ENCODE measurements around the gene S100A5. TPM values are rescaled to one million over a fixed set of nuclear protein-coding genes. Genes with fewer than 3 reads are reported as not detected.

S100A5 gene
- total and polyA plus RNA-seq, 9 of the 15 experiments (the other 6 are each of a cell fraction or from before 2014, with no cell fraction given), result 0.56 to 1.4 (median 0.64) TPM; not detected in 5

DNA sequence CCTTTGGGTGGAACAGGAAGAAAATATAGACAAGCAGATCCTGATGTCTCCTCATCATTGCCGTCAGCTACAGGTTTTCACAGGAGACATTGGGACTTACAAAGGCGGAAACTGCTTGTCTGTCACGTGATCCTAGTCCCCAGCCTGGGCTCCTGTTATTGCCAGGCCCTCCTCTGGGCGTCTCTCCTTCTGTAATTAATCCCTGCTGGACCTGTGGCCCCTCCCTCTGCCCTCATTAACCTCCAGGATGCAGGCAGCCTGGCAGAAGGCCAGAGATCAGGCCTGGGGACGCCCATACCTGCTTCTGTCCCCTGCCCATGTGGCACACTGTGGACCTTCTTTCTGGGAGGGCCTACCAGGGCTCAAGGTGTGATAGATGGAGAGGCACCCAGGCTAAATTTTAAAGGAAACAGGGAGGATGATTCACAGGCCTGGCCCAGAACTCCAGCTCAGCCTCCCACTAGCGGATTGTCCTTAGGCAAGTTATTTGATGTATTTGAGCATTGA lies 2.4 kb downstream of the S100A5 start (continued):
- TF ChIP-seq, protein P1, sequence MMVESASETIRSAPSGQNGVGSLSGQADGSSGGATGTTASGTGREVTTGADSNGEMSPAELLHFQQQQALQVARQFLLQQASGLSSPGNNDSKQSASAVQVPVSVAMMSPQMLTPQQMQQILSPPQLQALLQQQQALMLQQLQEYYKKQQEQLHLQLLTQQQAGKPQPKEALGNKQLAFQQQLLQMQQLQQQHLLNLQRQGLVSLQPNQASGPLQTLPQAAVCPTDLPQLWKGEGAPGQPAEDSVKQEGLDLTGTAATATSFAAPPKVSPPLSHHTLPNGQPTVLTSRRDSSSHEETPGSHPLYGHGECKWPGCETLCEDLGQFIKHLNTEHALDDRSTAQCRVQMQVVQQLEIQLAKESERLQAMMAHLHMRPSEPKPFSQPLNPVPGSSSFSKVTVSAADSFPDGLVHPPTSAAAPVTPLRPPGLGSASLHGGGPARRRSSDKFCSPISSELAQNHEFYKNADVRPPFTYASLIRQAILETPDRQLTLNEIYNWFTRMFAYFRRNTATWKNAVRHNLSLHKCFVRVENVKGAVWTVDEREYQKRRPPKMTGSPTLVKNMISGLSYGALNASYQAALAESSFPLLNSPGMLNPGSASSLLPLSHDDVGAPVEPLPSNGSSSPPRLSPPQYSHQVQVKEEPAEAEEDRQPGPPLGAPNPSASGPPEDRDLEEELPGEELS (CRISPR knock-in tag; IDR thresholded peaks at IDR 0.05; ENCODE audit: borderline replicate concordance), result no peak
- TF ChIP-seq, protein P2, sequence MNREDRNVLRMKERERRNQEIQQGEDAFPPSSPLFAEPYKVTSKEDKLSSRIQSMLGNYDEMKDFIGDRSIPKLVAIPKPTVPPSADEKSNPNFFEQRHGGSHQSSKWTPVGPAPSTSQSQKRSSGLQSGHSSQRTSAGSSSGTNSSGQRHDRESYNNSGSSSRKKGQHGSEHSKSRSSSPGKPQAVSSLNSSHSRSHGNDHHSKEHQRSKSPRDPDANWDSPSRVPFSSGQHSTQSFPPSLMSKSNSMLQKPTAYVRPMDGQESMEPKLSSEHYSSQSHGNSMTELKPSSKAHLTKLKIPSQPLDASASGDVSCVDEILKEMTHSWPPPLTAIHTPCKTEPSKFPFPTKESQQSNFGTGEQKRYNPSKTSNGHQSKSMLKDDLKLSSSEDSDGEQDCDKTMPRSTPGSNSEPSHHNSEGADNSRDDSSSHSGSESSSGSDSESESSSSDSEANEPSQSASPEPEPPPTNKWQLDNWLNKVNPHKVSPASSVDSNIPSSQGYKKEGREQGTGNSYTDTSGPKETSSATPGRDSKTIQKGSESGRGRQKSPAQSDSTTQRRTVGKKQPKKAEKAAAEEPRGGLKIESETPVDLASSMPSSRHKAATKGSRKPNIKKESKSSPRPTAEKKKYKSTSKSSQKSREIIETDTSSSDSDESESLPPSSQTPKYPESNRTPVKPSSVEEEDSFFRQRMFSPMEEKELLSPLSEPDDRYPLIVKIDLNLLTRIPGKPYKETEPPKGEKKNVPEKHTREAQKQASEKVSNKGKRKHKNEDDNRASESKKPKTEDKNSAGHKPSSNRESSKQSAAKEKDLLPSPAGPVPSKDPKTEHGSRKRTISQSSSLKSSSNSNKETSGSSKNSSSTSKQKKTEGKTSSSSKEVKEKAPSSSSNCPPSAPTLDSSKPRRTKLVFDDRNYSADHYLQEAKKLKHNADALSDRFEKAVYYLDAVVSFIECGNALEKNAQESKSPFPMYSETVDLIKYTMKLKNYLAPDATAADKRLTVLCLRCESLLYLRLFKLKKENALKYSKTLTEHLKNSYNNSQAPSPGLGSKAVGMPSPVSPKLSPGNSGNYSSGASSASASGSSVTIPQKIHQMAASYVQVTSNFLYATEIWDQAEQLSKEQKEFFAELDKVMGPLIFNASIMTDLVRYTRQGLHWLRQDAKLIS (CRISPR knock-in tag; IDR thresholded peaks at IDR 0.05), result no peak
- TF ChIP-seq, protein P3, sequence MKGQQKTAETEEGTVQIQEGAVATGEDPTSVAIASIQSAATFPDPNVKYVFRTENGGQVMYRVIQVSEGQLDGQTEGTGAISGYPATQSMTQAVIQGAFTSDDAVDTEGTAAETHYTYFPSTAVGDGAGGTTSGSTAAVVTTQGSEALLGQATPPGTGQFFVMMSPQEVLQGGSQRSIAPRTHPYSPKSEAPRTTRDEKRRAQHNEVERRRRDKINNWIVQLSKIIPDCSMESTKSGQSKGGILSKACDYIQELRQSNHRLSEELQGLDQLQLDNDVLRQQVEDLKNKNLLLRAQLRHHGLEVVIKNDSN (CRISPR knock-in tag; IDR thresholded peaks at IDR 0.05), result peak; percentile 90
- peak; percentile 42 for TF ChIP-seq CXXC5 (CRISPR knock-in tag; IDR thresholded peaks at IDR 0.05)
- no peak for TF ChIP-seq THRAP3 (IDR thresholded peaks at IDR 0.05; ENCODE audit: borderline replicate concordance)
- TF ChIP-seq C11orf30 (IDR thresholded peaks at IDR 0.05; ENCODE audit: low read depth), result no peak
- no peak for TF ChIP-seq ZNF239 (CRISPR knock-in tag; IDR thresholded peaks at IDR 0.05)
- no peak for TF ChIP-seq ZNF445 (CRISPR knock-in tag; IDR thresholded peaks at IDR 0.05; ENCODE audit: low read depth)
- no peak for TF ChIP-seq SMAD2 (IDR thresholded peaks at IDR 0.05; ENCODE audit: low read depth, low read length)
- TF ChIP-seq NFATC3 (IDR thresholded peaks at IDR 0.05), result no peak
- no peak for TF ChIP-seq HEY1 (CRISPR knock-in tag; IDR thresholded peaks at IDR 0.05; ENCODE audit: borderline replicate concordance)
- no peak for TF ChIP-seq ATF7 (IDR thresholded peaks at IDR 0.05)
- no peak for TF ChIP-seq MCM2 (IDR thresholded peaks at IDR 0.05; ENCODE audit: low read depth)
- no peak for TF ChIP-seq DMBX1 (CRISPR knock-in tag; IDR thresholded peaks at IDR 0.05; ENCODE audit: borderline replicate concordance)
- no peak for TF ChIP-seq SMC3 (conservative IDR thresholded peaks at IDR 0.05; ENCODE audit: insufficient read depth, low read depth, low read length)
- TF ChIP-seq POU5F1 (IDR thresholded peaks at IDR 0.05; ENCODE audit: borderline replicate concordance, low read depth, low read length, partially characterized antibody), result no peak
- TF ChIP-seq, protein P4, sequence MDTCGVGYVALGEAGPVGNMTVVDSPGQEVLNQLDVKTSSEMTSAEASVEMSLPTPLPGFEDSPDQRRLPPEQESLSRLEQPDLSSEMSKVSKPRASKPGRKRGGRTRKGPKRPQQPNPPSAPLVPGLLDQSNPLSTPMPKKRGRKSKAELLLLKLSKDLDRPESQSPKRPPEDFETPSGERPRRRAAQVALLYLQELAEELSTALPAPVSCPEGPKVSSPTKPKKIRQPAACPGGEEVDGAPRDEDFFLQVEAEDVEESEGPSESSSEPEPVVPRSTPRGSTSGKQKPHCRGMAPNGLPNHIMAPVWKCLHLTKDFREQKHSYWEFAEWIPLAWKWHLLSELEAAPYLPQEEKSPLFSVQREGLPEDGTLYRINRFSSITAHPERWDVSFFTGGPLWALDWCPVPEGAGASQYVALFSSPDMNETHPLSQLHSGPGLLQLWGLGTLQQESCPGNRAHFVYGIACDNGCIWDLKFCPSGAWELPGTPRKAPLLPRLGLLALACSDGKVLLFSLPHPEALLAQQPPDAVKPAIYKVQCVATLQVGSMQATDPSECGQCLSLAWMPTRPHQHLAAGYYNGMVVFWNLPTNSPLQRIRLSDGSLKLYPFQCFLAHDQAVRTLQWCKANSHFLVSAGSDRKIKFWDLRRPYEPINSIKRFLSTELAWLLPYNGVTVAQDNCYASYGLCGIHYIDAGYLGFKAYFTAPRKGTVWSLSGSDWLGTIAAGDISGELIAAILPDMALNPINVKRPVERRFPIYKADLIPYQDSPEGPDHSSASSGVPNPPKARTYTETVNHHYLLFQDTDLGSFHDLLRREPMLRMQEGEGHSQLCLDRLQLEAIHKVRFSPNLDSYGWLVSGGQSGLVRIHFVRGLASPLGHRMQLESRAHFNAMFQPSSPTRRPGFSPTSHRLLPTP (IDR thresholded peaks at IDR 0.05; ENCODE audit: borderline replicate concordance, extremely low read depth, insufficient read length), result no peak
- TF ChIP-seq POLR3A (IDR thresholded peaks at IDR 0.05; ENCODE audit: borderline replicate concordance, extremely low read depth, insufficient read depth, insufficient read length), result no peak
- no peak for TF ChIP-seq SRSF1 (IDR thresholded peaks at IDR 0.05; ENCODE audit: low read depth, low read length)

Data from K562 (cell line).